Pons (tissue), 1 donor: ENCODE results near the gene ZBTB20.
A peak's percentile ranks its signal among the peaks of the same experiment; 100 is the strongest.

Source experiments
- DNase-seq: peaks from one replicate; pipeline ENCODE4 v3.0.0-alpha.2; 2016; ENCODE audit warnings: low spot score

The ZBTB20 gene

DNA sequence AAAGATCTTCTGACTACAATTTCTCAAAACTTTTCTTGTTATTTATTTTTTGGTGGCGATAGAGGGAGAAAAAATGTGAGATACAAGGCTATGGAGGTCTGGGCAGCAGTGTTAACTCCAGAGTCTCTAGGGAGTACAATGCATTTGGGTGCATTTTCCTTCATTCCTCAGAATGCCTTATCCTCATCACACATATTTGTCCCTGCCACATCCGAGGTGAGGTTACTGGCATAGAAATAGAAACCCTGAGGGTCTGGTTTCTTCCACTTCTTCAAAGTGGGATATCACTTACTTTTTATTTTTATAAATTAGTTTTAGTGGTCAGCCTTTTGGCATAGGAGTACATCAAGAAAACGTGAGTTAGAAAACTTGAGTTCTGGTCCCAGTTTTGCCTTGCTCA lies 702.9 kb downstream of the ZBTB20 start:
- DNase-seq: no peak

DNA sequence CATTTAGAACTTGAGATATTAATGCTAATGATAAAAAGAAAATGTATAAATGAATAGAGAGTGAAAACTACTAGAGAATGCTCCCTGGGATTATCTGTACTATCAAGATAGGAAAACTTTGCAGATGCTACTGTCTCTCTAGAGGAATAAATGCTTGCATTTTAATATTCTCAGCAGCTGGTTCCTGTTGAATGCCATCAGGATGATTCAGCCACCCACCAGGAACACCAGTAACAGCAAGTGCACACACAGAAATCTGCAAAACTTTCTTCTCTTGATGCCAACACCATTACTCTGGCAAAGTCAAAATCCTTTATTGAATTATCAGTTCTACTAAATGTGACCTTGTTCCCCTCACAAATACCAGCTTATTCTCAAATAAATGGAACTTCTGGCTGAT lies 704.8 kb downstream of the ZBTB20 start:
- DNase-seq: no peak

DNA sequence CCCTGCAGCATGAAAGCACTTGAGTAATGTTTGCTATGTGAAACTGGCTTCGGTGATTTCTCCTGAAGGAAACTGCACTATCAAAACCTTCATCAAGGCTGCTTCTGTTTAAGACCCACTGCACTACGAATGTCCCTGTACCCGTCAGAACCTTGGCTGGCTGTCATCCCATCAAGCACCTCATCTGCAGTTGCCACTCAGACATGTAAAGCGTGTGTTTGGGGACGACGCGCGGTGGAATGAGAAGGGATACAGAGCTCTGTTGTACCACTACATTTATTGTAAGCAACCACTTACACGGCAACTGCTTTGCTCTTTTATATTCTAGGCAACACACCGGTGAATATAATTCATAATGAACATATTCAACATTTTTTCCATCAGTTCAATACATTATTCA lies 705.7 kb downstream of the ZBTB20 start:
- DNase-seq: peak; percentile 66

DNA sequence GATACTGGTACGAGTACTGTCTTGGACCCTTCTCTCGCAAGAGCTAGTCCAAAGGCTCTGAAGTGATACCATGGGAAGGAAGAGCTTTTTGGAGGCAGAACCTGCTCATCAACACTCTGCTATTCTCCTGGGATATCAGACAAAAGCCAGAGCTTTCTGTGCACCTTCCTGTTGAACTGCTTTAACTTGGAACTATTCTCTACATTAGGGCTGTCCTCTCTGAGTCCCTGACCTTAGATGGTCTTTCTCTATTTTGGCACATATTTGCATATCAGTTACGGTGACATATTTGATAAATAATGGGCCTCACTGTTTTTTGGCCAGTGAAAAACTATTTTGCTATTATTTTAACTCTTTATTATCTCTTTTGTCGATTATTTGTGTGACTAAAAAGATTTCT lies 706.4 kb downstream of the ZBTB20 start:
- DNase-seq: no peak

- no peak for DNase-seq
Measured at GRCh38 chr3:114439284-114439683, 707.8 kb downstream of the ZBTB20 start.

DNA sequence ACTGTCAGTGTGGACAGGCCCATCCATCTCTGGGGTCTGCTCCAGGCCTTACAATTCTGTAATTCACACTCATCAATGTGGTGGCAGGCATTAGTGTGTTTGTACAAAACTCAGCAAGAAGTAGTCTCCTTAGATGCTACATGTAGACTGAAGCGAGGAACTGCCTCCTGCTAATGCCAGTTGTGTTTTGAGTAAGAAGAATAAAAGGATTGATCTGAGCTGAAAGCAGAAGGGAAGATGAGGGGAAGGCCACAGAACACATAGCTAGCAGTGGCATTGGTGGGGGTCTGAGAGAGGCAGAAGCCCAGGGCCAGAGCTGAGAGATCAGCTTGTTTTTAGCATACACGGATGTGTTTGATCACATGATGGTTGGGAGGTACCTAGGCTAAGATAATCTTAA lies 709.2 kb downstream of the ZBTB20 start:
- DNase-seq: no peak

GRCh38 chr3:114436182-114436581 lies 710.9 kb downstream of the ZBTB20 start:
- no peak for DNase-seq

DNA sequence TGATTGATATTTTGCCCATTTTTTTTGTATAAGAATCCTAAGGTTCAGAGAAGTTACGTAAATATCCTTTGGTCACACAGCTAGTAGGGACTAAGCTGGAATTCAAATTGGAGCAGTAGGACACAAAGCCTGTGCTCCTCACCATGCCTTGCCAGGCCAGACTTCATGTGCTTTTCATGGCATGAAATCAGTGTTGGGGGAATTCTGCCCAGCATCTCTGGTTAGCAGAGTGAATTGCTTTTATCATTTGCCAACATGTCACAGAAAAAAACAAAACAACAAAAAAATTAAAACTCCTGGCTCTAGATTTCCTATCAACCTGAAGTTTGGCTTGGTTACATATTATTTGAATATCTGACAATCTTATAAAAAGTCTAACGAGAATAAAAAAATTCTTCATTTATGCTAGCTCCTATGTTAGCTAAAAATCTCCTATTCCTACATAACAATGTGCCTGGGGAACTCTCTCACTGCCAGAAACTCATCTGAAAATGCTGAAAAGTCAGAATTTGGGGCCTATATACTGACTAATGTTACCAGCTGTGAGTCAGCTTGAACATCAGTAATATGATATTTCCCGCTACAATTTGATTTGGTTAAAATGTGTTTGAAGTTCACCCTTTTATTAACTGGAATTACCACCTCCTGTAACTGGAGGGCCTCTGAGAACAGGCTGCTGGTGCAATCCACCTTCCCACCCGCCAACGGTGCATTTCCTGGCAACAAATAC lies 711.5 kb downstream of the ZBTB20 start:
- DNase-seq: no peak

DNA sequence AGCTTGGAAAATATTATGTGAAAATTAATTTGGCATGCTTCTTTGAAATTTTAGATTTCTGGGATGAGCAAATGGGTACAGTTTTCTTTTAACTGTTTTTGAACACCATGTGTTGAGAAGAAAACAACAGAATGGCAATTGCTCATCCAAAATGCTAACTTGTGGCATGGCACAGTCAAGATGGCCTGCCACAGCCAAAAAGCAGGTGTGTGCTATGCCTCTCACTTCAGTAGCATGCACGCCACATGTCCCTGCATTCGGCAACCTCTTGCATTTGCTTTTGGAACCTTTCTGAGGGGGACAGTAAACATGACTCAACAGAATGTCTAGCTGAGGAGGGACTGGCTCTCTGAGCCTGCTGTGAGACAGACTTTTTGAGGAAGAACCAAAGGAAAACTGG lies 714.8 kb downstream of the ZBTB20 start:
- DNase-seq: no peak

GRCh38 chr3:114428044-114428595 lies 719.0 kb downstream of the ZBTB20 start:
- no peak for DNase-seq

DNA sequence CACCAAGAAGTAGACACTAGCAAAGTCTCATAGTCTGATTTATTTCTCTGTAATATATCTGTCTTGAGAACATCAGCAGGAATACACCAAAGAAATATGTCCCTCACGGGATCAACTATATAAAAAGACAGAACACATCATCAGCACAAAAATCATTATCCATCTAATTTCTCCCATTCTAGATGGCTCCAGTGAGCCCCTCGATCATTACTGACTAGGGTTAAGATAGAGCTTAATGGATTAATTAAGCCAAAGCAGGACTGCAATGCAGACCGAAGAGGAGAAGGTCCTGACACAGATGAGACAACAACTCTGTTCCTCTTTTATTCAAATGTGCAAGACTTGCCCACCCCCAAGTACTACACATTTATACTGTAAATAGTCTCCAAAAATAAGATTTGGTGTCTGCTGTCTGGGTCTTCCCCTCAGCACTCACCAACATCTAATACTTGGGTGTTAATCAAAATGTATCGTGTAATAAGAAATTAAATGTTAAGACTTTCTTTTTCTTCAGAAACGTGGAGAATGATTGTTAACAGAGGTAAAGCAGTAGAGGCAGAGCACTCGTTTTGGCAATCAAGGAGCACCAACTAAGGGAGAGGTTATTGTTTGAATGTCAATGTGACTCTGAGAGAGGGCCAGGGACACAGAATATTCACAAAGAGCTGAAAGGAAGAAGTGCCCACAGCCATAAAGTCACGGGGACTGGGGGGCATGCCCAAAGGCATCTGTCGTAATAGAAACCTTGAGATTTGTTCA lies 719.6 kb downstream of the ZBTB20 start:
- no peak for DNase-seq

GRCh38 chr3:114424337-114424736 lies 722.8 kb downstream of the ZBTB20 start:
- no peak for DNase-seq

DNA sequence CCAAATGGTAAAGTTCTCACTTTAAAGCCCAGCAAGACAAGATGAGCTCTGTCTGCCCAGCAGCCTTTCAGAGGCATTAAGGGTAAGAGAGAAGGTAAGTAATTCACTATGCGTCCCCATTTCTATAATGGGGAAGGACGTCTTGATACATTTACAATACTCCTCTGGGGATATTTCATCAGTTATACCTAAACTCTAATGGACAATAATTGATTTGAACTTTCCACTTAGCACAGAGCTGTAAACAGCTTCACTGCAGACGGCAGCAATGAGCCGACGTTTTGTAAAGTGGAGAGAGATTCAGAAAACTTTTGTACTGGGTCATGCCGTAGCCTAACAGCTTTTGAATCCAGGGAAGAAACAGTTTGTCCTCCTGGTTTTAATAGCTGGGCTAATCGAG lies 725.9 kb downstream of the ZBTB20 start:
- no peak for DNase-seq

DNA sequence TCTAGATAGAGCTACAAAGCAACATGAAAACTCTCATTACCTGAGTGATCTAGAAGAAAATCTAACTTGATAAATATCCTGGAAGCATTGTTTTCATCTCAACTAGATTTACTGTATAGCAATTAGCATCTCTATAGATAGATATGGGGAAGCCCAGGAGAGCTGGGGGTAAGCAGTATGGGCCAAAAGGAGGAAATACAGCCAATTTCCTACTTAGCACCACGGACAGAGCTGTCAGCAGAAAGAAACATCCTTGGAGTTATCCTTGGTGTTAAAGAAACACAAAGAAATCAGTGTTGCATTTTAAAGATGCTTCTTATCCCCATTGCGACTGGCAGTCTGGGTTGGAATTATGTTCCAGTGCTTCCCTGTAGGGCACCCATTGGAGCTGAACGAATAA lies 727.0 kb downstream of the ZBTB20 start:
- DNase-seq: no peak

DNA sequence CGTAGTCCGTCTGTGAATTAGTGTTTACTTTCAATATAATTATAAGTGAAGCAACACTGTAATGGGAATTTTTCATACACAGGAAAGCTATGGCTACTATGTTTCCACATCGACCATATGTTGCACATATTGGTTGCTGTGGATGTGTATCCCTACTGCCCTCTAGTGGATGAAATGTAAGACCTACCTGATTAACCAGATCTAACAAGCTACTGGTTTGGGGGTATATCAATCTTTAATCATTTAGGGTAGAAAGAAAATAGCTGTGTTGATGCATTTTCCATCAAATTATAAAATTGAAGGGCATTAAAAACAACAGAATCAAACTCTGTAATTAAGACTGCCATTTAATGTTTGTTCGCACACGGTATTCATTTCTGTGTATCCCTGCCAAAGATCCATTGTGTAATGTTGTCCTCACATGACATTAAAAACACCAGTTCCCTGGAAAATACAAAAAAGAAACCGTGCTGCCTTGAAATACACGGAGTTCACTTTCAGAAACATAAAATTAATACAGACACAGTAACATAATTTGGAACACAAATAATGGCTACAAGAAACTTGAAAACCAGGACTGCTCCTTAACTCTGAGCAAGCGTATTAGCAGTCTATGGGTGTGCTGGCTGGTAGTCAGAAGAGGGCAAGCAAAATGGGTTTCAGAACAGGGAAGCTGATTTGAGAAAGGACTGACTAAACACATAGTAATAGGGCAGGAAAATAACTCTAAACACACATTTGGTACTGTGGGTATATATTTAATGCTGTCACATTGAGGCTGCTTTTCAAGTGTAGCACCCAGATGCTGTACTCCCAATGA lies 728.2 kb downstream of the ZBTB20 start:
- DNase-seq: peak; percentile 91

DNA sequence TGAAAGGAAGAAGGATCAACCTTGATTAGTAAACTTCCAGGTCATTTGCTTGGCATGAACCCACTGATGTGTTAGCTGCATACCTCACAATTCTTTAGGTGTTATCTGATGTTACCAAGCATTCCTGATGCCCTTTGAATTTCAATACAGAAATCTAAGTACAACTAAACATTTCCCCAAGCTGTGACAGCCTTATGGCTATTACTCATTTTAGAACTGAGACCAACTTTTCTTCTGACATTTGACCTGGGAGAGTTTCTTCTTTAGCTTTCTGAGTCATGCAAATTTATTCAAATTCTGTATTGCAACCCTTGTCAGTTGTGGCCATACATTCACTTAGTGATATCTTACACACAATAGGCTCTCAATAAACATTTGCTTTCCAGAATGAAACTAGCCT lies 729.0 kb downstream of the ZBTB20 start:
- no peak for DNase-seq

DNA sequence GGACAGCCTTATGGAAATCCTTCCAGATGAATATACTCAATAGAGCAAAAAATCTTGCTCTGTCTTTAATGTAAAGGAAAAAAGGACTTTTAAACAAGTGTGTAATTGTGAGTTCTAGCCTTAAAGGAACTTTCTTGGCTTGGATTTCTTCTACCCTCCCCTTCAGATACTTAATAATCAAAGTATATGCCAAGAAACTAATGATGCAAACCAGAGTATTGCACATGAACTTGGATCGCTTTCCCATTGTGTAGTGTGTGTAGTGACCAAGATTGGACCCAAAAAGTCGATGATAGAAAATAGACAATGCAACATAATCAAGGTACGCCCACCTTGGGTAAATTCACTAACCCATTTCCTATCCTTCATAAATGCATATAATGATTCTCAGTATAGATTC lies 729.4 kb downstream of the ZBTB20 start:
- no peak for DNase-seq

DNA sequence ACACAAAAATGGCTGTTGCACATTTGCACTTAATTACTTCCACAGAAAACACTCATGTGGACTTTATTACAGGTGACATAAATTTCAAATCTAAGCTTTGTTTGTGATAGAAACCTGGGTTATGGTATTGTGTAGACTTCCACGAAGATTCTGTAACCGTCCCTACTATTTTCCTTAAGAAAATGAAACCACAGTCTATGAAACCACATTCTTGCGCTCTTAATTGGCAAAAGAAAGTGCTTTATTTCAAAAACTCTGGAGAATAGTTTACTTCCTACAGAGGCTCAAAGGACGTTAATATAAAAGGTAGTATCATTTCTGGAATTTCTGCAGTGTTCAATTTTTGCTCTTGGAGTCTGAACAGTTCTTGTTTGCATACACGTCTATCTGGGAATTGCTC lies 729.8 kb downstream of the ZBTB20 start:
- no peak for DNase-seq

- no peak for DNase-seq
Measured at GRCh38 chr3:114411811-114412803, 735.0 kb downstream of the ZBTB20 start.

GRCh38 chr3:114411190-114411668 lies 735.9 kb downstream of the ZBTB20 start:
- DNase-seq: no peak
